ENCODE results near the gene MARCHF6. TPM values are rescaled to one million over a fixed set of nuclear protein-coding genes. Genes with fewer than 3 reads are reported as not detected.

MARCHF6 gene
- total and polyA plus RNA-seq, 2 of the 8 experiments (the other 6 are each of a cell fraction or from before 2014, with no cell fraction given): 93.1 to 118 TPM

GRCh38 chr5:10396552-10396951 lies 43.1 kb downstream of the MARCHF6 start:
- no peak overlapping the region for H3K27ac ChIP-seq (ENCODE audit: low read depth, low read length)
- no peak overlapping the region for H4K91ac ChIP-seq (replicated peaks; ENCODE audit: insufficient read length, low read length)
- H4K5ac ChIP-seq (ENCODE audit: insufficient read length, low read depth, low read length): no peak overlapping the region
- peaks cover 0 to 48% (median 16%) of the 10 kb centered on the region in 4 experiments; a peak in 5 of 8 replicates for H3K36me3 ChIP-seq (ENCODE audit: control insufficient read depth in 2 of 4, insufficient read depth in 4 of 4, low read length in 3 of 4)
- POLR2A ChIA-PET (ENCODE audit: partially characterized antibody): no interaction called here
- H4K8ac ChIP-seq (ENCODE audit: extremely low read depth, insufficient read depth, low read length): no peak overlapping the region
- FAIRE-seq (no peak), DNase-seq (ENCODE audit: low read depth in 1 of 2, low spot score in 2 of 2) (no peak)
- H3K23me2 ChIP-seq (ENCODE audit: low read depth, low read length): no peaks in the 10 kb centered on the region
- no peaks in the 10 kb centered on the region for H3K79me2 ChIP-seq (ENCODE audit: control insufficient read depth in 1 of 2, insufficient read depth in 2 of 2, low read length in 2 of 2)
- H3K79me1 ChIP-seq (ENCODE audit: low read depth, low read length): no peaks in the 10 kb centered on the region
- H3K4me2 ChIP-seq (ENCODE audit: insufficient read depth in 1 of 2, low read depth in 2 of 2, low read length in 2 of 2): no peak overlapping the region
- H3K56ac ChIP-seq (replicated peaks; ENCODE audit: insufficient read length, low read depth, low read length): no peak overlapping the region
- no peak overlapping the region for H3K9ac ChIP-seq (replicated peaks in 1 of 4; ENCODE audit: extremely low read depth in 1 of 4, low read depth in 3 of 4, low read length in 3 of 4)
- no peak overlapping the region for H3K18ac ChIP-seq (ENCODE audit: extremely low read depth, low read length)
- no peak overlapping the region for H2AFZ ChIP-seq (ENCODE audit: low read length)
- H2BK120ac ChIP-seq (replicated peaks; ENCODE audit: low read depth, low read length): no peak overlapping the region
- H3K27me3 ChIP-seq (replicated peaks in 1 of 4; ENCODE audit: control insufficient read depth in 3 of 4, extremely low read depth in 1 of 4, insufficient read depth in 3 of 4, low read length in 3 of 4): no peaks in the 10 kb centered on the region
- no peak overlapping the region for H2AK5ac ChIP-seq (ENCODE audit: low read depth, low read length)
- no peak overlapping the region for H2BK15ac ChIP-seq (ENCODE audit: low read length)
- TF ChIP-seq RNF2 (IDR thresholded peaks at IDR 0.05; ENCODE audit: borderline replicate concordance, low read depth, low read length, missing control alignments, poor library complexity, severe bottlenecking): no peak
- no peak for TF ChIP-seq KDM5A (IDR thresholded peaks at IDR 0.05; ENCODE audit: low read length)
- no peak for TF ChIP-seq ATF3 (IDR thresholded peaks at IDR 0.05; ENCODE audit: insufficient read depth, low read depth, low read length)
- no peak for TF ChIP-seq ASH2L (IDR thresholded peaks at IDR 0.05; ENCODE audit: low read length)
- no peak for TF ChIP-seq CBX5 (IDR thresholded peaks at IDR 0.05; ENCODE audit: low read depth, low read length)
- TF ChIP-seq ZNF274 (IDR thresholded peaks at IDR 0.05; ENCODE audit: borderline replicate concordance, extremely low read depth, low read length): no peak
- no peak for TF ChIP-seq GTF2F1 (IDR thresholded peaks at IDR 0.05; ENCODE audit: borderline replicate concordance, low read depth, low read length)
- TF ChIP-seq RXRA (IDR thresholded peaks at IDR 0.05; ENCODE audit: insufficient read depth, low read depth, low read length): no peak
- TF ChIP-seq TBP (IDR thresholded peaks at IDR 0.05; ENCODE audit: low read depth, low read length): no peak
- no peak overlapping the region for H2BK20ac ChIP-seq (ENCODE audit: low read length)
- 79% methylated on average over 5 of the region's 5 CpGs; no CpG with 5 or more reads in 1 of the 2 experiments for WGBS, 2 experiments (ENCODE audit: extremely low coverage in 1 of 2, insufficient coverage in 1 of 2, insufficient read length in 1 of 2, insufficient replicate concordance in 2 of 2, low coverage in 1 of 2, low lambda C conversion rate in 2 of 2, missing lambda C conversion rate in 1 of 2)
- no peaks in the 10 kb centered on the region for H3K9me3 ChIP-seq (ENCODE audit: insufficient read depth in 2 of 2, low read depth in 1 of 2, low read length in 1 of 2)
- H3K4ac ChIP-seq (replicated peaks; ENCODE audit: insufficient read length, low read depth, low read length): no peak overlapping the region
- CTCF ChIA-PET (ENCODE audit: partially characterized antibody): interaction anchor here (1.2 to 1.4 kb wide), 2 partner anchors 26 to 32 kb away, joined by 4 to 6 read pairs; no protein-coding TSS in a partner anchor
- H2BK12ac ChIP-seq (ENCODE audit: low read depth, low read length): no peak overlapping the region
- peaks cover 1 to 2% of the 10 kb centered on the region in 2 experiments for H4K20me1 ChIP-seq (replicated peaks in 1 of 2; ENCODE audit: control insufficient read depth in 1 of 2, insufficient read depth in 2 of 2, low read length in 2 of 2)
- no peak overlapping the region for H2BK5ac ChIP-seq (ENCODE audit: low read depth, low read length)
- no peak overlapping the region for H3K4me3 ChIP-seq (ENCODE audit: extremely low read depth in 1 of 4, insufficient read depth in 2 of 4, low read depth in 3 of 4, low read length in 4 of 4)
- H3K14ac ChIP-seq (ENCODE audit: insufficient read length): no peak overlapping the region
- no peak overlapping the region for H3K23ac ChIP-seq (ENCODE audit: insufficient read length)
- H3K4me1 ChIP-seq (replicated peaks in 1 of 4; ENCODE audit: control insufficient read depth in 3 of 4, insufficient read depth in 4 of 4, low read length in 3 of 4): no peaks in the 10 kb centered on the region

Measured in H1 (cell line).